HCT116 (cell line): ENCODE results near the gene PYCR2.

Experiments
- ATF3 ChIP-seq: IDR thresholded peaks from 2 replicates; pipeline ENCODE4 v1.6.1; 2012
- CTCF ChIP-seq, 3 experiments: fragments of 200-600 bp in 1 of 3; sonication (generic) in 1 of 3; IDR thresholded peaks in 2 of 3; conservative IDR thresholded peaks in 1 of 3; 2 replicates each; pipeline ENCODE4 v1.5.1; 2012 to 2017; ENCODE audit warnings: low read depth in 2 of 3, low read length in 2 of 3, antibody characterized with exemption in 1 of 3, borderline replicate concordance in 1 of 3, control low read depth in 1 of 3, mild to moderate bottlenecking in 1 of 3, mixed read lengths in 1 of 3, mixed run types in 1 of 3, moderate library complexity in 1 of 3; ENCODE audit not compliant: insufficient read depth in 1 of 3
- EGR1 ChIP-seq: IDR thresholded peaks from 2 replicates; pipeline ENCODE4 v1.6.1; 2012; ENCODE audit warnings: low read depth
- EZH2 ChIP-seq: fragments of 200-600 bp; sonication (generic); IDR thresholded peaks from 2 replicates; pipeline ENCODE4 v1.6.1; 2017; ENCODE audit warnings: antibody characterized with exemption, mixed run types
- FOSL1 ChIP-seq: IDR thresholded peaks from 2 replicates; pipeline ENCODE4 v1.6.1; 2012; ENCODE audit warnings: low read depth
- JUND ChIP-seq: IDR thresholded peaks from 2 replicates; pipeline ENCODE4 v1.6.1; 2012
- MAX ChIP-seq: IDR thresholded peaks from 2 replicates; pipeline ENCODE4 v1.6.1; 2012
- POLR2AphosphoS5 ChIP-seq: IDR thresholded peaks from 2 replicates; pipeline ENCODE4 v1.6.1; 2011; ENCODE audit warnings: mild to moderate bottlenecking, low read depth, low read length, moderate library complexity
- REST ChIP-seq: IDR thresholded peaks from 2 replicates; pipeline ENCODE4 v1.6.1; 2012; ENCODE audit warnings: low read depth
- SIN3A ChIP-seq: IDR thresholded peaks from 2 replicates; pipeline ENCODE4 v1.6.1; 2012; ENCODE audit warnings: low read depth
- ZBTB33 ChIP-seq: IDR thresholded peaks from 2 replicates; pipeline ENCODE4 v1.6.1; 2011; ENCODE audit warnings: mild to moderate bottlenecking, low read length, moderate library complexity; ENCODE audit not compliant: insufficient replicate concordance; ENCODE audit errors: extremely low read depth

- TF ChIP-seq CTCF (IDR thresholded peaks at IDR 0.05 in 2 of 3, conservative IDR thresholded peaks at IDR 0.05 in 1 of 3; ENCODE audit: borderline replicate concordance in 1 of 3, insufficient read depth in 1 of 3, low read depth in 2 of 3, low read length in 2 of 3) (no peak), POLR2AphosphoS5 (no peak), JUND (no peak), REST (no peak), FOSL1 (no peak), EGR1 (no peak), EZH2 (no peak), SIN3A (no peak), MAX (no peak), ZBTB33 (no peak), ATF3 (no peak)
Observed at GRCh38 chr1:225885336-225885735, 38.7 kb downstream of the PYCR2 start.
